GM18526 (cell line): ENCODE measurements around the gene MIF.

Experiments
- POLR2A ChIP-seq: IDR thresholded peaks from 3 replicates; pipeline ENCODE4 v1.6.1; 2011; ENCODE audit not compliant: insufficient read length; ENCODE audit errors: extremely low read depth

MIF gene

GRCh38 chr22:23911318-23911980 is 17.3 kb downstream of the MIF start:
- TF ChIP-seq POLR2A: no peak

- TF ChIP-seq POLR2A: no peak
Measured at GRCh38 chr22:23912293-23912903, 18.2 kb downstream of the MIF start.

- no peak for TF ChIP-seq POLR2A
Measured at GRCh38 chr22:23913306-23913660, 19.1 kb downstream of the MIF start.

GRCh38 chr22:23913661-23914353 is 19.6 kb downstream of the MIF start:
- TF ChIP-seq POLR2A: peak; percentile 96

GRCh38 chr22:23915290-23915689 is 21.1 kb downstream of the MIF start:
- no peak for TF ChIP-seq POLR2A

- TF ChIP-seq POLR2A: no peak
Measured at GRCh38 chr22:23922921-23923320, 28.7 kb downstream of the MIF start.

GRCh38 chr22:23925020-23925606 is 30.9 kb downstream of the MIF start:
- TF ChIP-seq POLR2A: no peak

- no peak for TF ChIP-seq POLR2A
Measured at GRCh38 chr22:23926561-23926960, 32.4 kb downstream of the MIF start.

GRCh38 chr22:23938328-23939016 is 44.3 kb downstream of the MIF start:
- TF ChIP-seq POLR2A: no peak

- no peak for TF ChIP-seq POLR2A
Measured at GRCh38 chr22:23939017-23939357, 44.8 kb downstream of the MIF start.
